HCT116 (cell line): ENCODE measurements around the gene OR8H1.

Experiments used
- CEBPB ChIP-seq: IDR thresholded peaks from 2 replicates; pipeline ENCODE4 v1.6.1; 2012; ENCODE audit warnings: low read depth
- CTCF ChIP-seq, 3 experiments: fragments of 200-600 bp in 1 of 3; sonication (generic) in 1 of 3; IDR thresholded peaks in 2 of 3; conservative IDR thresholded peaks in 1 of 3; 2 replicates each; pipeline ENCODE4 v1.5.1; 2012 to 2017; ENCODE audit warnings: low read depth in 2 of 3, low read length in 2 of 3, antibody characterized with exemption in 1 of 3, borderline replicate concordance in 1 of 3, control low read depth in 1 of 3, mild to moderate bottlenecking in 1 of 3, mixed read lengths in 1 of 3, mixed run types in 1 of 3, moderate library complexity in 1 of 3; ENCODE audit not compliant: insufficient read depth in 1 of 3
- EZH2 ChIP-seq: fragments of 200-600 bp; sonication (generic); IDR thresholded peaks from 2 replicates; pipeline ENCODE4 v1.6.1; 2017; ENCODE audit warnings: antibody characterized with exemption, mixed run types
- POLR2A ChIP-seq: IDR thresholded peaks from 2 replicates; pipeline ENCODE4 v1.7.0; 2011; ENCODE audit warnings: borderline replicate concordance; ENCODE audit not compliant: insufficient read depth, insufficient read length; ENCODE audit errors: extremely low read depth
- RAD21 ChIP-seq: IDR thresholded peaks from 2 replicates; pipeline ENCODE4 v1.6.1; 2012; ENCODE audit warnings: low read depth, mild to moderate bottlenecking

GRCh38 chr11:56307836-56308235, 15.8 kb upstream of the OR8H1 start:
- TF ChIP-seq RAD21: no peak
- TF ChIP-seq EZH2: no peak
- TF ChIP-seq POLR2A: no peak
- TF ChIP-seq CTCF (IDR thresholded peaks at IDR 0.05 in 2 of 3, conservative IDR thresholded peaks at IDR 0.05 in 1 of 3; ENCODE audit: borderline replicate concordance in 1 of 3, insufficient read depth in 1 of 3, low read depth in 2 of 3, low read length in 2 of 3): no peak
- TF ChIP-seq CEBPB: no peak
